Measurements from ENCODE around the gene RBBP8NL. TPM values are rescaled to one million over a fixed set of nuclear protein-coding genes. Genes with fewer than 3 reads are reported as not detected.
A peak's percentile ranks its signal among the peaks of the same experiment; 100 is the strongest.

Gene RBBP8NL
- total and polyA plus RNA-seq, 9 of the 15 experiments (the other 6 are each of a cell fraction or from before 2014, with no cell fraction given) = not detected

- TF ChIP-seq ATF1 (CRISPR knock-in tag; IDR thresholded peaks at IDR 0.05) (no peak), ATF1 (tag; IDR thresholded peaks at IDR 0.05) (0 out of 2 replicates have a peak, but pooled peaks have one; percentile 11), RB1 (IDR thresholded peaks at IDR 0.05; ENCODE audit: low read depth) (no peak), DMBX1 (CRISPR knock-in tag; IDR thresholded peaks at IDR 0.05; ENCODE audit: borderline replicate concordance) (no peak), TFAP4 (CRISPR knock-in tag; IDR thresholded peaks at IDR 0.05; ENCODE audit: borderline replicate concordance) (peak; percentile 51; the same call in 1 of the 2 replicates), ARID1B (IDR thresholded peaks at IDR 0.05) (no peak), ZNF511 (CRISPR knock-in tag; IDR thresholded peaks at IDR 0.05) (peak; percentile 27; the same call in 1 of the 2 replicates), CEBPG (CRISPR knock-in tag; IDR thresholded peaks at IDR 0.05) (peak; percentile 56; the same call in 1 of the 2 replicates), CEBPG (tag; conservative IDR thresholded peaks at IDR 0.05 in 1 of 2, IDR thresholded peaks at IDR 0.05 in 1 of 2) (no peak), EP400 (IDR thresholded peaks at IDR 0.05) (peak; percentile 59), PRMT5 (CRISPR knock-in tag; IDR thresholded peaks at IDR 0.05) (no peak), KDM1A (IDR thresholded peaks at IDR 0.05) (peak in 1 of 2 experiments; percentile 69; a peak in 2 of 4 replicates)
These were observed 19.8 kb upstream of the RBBP8NL start (continued) for GRCh38 chr20:62446888-62447869.

All from K562 (cell line).